SK-N-SH treated with all-trans-retinoic acid at 6 μM for 48 hours (cell line): ENCODE measurements around the gene CFAP61.

Experiments
- ATAC-seq: fragments of 200-7000 bp; cut with Tn5 transposase; 3 replicates; pipeline ENCODE4 v1.9.1; 2020; ENCODE audit warnings: mild to moderate bottlenecking, moderate library complexity
- ARNTL ChIP-seq: fragments of 450-650 bp; formaldehyde crosslinking; IDR thresholded peaks from 2 replicates; pipeline ENCODE4 v1.5.0; 2020; ENCODE audit warnings: low read depth, mild to moderate bottlenecking, moderate library complexity, borderline replicate concordance
- BACH2 ChIP-seq: fragments of 250-450 bp; sonication (Bioruptor Pico); IDR thresholded peaks from 2 replicates; pipeline ENCODE4 v1.9.0; 2021; ENCODE audit warnings: mild to moderate bottlenecking, borderline replicate concordance
- CREB5 ChIP-seq: fragments of 250-450 bp; sonication (Bioruptor Pico); IDR thresholded peaks from 2 replicates; pipeline ENCODE4 v1.5.1; 2020; ENCODE audit warnings: low read depth, mild to moderate bottlenecking, moderate library complexity
- CSDC2 ChIP-seq: fragments of 250-450 bp; sonication (Bioruptor Pico); IDR thresholded peaks from 2 replicates; pipeline ENCODE4 v1.5.0; 2020; ENCODE audit warnings: mild to moderate bottlenecking, moderate library complexity
- CSRNP3 ChIP-seq: fragments of 250-450 bp; sonication (Bioruptor Pico); IDR thresholded peaks from 2 replicates; pipeline ENCODE4 v1.5.1; 2021; ENCODE audit warnings: mild to moderate bottlenecking, moderate library complexity
- ESRRG ChIP-seq: fragments of 250-450 bp; sonication (Bioruptor Pico); IDR thresholded peaks from 2 replicates; pipeline ENCODE4 v1.6.1; 2021; ENCODE audit warnings: mild to moderate bottlenecking
- GLIS3 ChIP-seq: fragments of 250-450 bp; sonication (Bioruptor Pico); IDR thresholded peaks from 2 replicates; pipeline ENCODE4 v1.5.0; 2020; ENCODE audit warnings: mild to moderate bottlenecking, moderate library complexity
- ISL1 ChIP-seq: fragments of 250-450 bp; sonication (Bioruptor Pico); IDR thresholded peaks from 2 replicates; pipeline ENCODE4 v2.1.2; 2022; ENCODE audit warnings: mild to moderate bottlenecking, moderate library complexity
- OSR1 ChIP-seq: fragments of 250-450 bp; sonication (Bioruptor Pico); IDR thresholded peaks from 2 replicates; pipeline ENCODE4 v1.8.0; 2022; ENCODE audit warnings: moderate library complexity, mild to moderate bottlenecking, inconsistent platforms
- PATZ1 ChIP-seq: fragments of 250-450 bp; sonication (Bioruptor Pico); IDR thresholded peaks from 2 replicates; pipeline ENCODE4 v1.8.0; 2020; ENCODE audit warnings: mild to moderate bottlenecking, moderate library complexity, borderline replicate concordance
- POU6F1 ChIP-seq: fragments of 250-450 bp; sonication (Bioruptor Pico); IDR thresholded peaks from 2 replicates; pipeline ENCODE4 v1.8.0; 2021; ENCODE audit warnings: low read depth, mild to moderate bottlenecking, moderate library complexity, borderline replicate concordance
- PPARA ChIP-seq: fragments of 250-450 bp; sonication (Bioruptor Pico); IDR thresholded peaks from 2 replicates; pipeline ENCODE4 v1.5.0; 2020; ENCODE audit warnings: mild to moderate bottlenecking, borderline replicate concordance
- RARB ChIP-seq: fragments of 250-450 bp; sonication (Bioruptor Pico); IDR thresholded peaks from 2 replicates; pipeline ENCODE4 v1.8.0; 2021; ENCODE audit warnings: mild to moderate bottlenecking, moderate library complexity
- SNAI2 ChIP-seq: fragments of 250-450 bp; sonication (Bioruptor Pico); IDR thresholded peaks from 2 replicates; pipeline ENCODE4 v1.5.0; 2020; ENCODE audit warnings: mild to moderate bottlenecking, moderate library complexity
- TCF4 ChIP-seq: fragments of 250-450 bp; sonication (Bioruptor Pico); IDR thresholded peaks from 2 replicates; pipeline ENCODE4 v1.8.0; 2021; ENCODE audit warnings: mild to moderate bottlenecking, moderate library complexity, borderline replicate concordance
- TOX ChIP-seq: fragments of 250-450 bp; sonication (Bioruptor Pico); IDR thresholded peaks from 2 replicates; pipeline ENCODE4 v1.8.0; 2021; ENCODE audit warnings: mild to moderate bottlenecking, moderate library complexity, borderline replicate concordance
- TSHZ2 ChIP-seq: fragments of 250-450 bp; sonication (Bioruptor Pico); IDR thresholded peaks from 2 replicates; pipeline ENCODE4 v1.5.0; 2020; ENCODE audit warnings: mild to moderate bottlenecking, moderate library complexity
- ZC3H10 ChIP-seq: fragments of 250-450 bp; sonication (Bioruptor Pico); IDR thresholded peaks from 2 replicates; pipeline ENCODE4 v1.5.1; 2021; ENCODE audit warnings: mild to moderate bottlenecking, moderate library complexity
- ZFP3 ChIP-seq: fragments of 250-450 bp; sonication (Bioruptor Pico); IDR thresholded peaks from 2 replicates; pipeline ENCODE4 v1.5.0; 2020; ENCODE audit warnings: mild to moderate bottlenecking, moderate library complexity
- ZFP30 ChIP-seq: fragments of 450-650 bp; formaldehyde crosslinking; IDR thresholded peaks from 2 replicates; pipeline ENCODE4 v1.5.0; 2022; ENCODE audit warnings: mild to moderate bottlenecking, moderate library complexity
- ZNF565 ChIP-seq: fragments of 450-650 bp; formaldehyde crosslinking; conservative IDR thresholded peaks from 2 replicates; pipeline ENCODE4 v1.5.0; 2020; ENCODE audit warnings: low read depth, mild to moderate bottlenecking, moderate library complexity
- ZNF70 ChIP-seq: fragments of 450-650 bp; formaldehyde crosslinking; IDR thresholded peaks from 2 replicates; pipeline ENCODE4 v1.5.0; 2020; ENCODE audit warnings: mild to moderate bottlenecking, moderate library complexity
- ZNF8 ChIP-seq: fragments of 450-650 bp; formaldehyde crosslinking; IDR thresholded peaks from 2 replicates; pipeline ENCODE4 v1.5.0; 2020; ENCODE audit warnings: mild to moderate bottlenecking, moderate library complexity

The CFAP61 gene

GRCh38 chr20:20338133-20338730, 285.9 kb downstream of the CFAP61 start:
- no peak for ATAC-seq
- TF ChIP-seq ZNF8 (CRISPR knock-in tag) (no peak), ZNF70 (CRISPR knock-in tag) (no peak), SNAI2 (CRISPR knock-in tag) (no peak), TSHZ2 (CRISPR knock-in tag) (no peak), RARB (CRISPR knock-in tag) (no peak), ZFP30 (CRISPR knock-in tag) (no peak), ZNF565 (no peak), OSR1 (CRISPR knock-in tag) (no peak), TOX (no peak), TCF4 (no peak), ZFP3 (no peak), CSDC2 (CRISPR knock-in tag) (no peak), ESRRG (no peak), PATZ1 (CRISPR knock-in tag) (no peak), CREB5 (CRISPR knock-in tag) (no peak), ISL1 (CRISPR knock-in tag) (no peak), BACH2 (no peak), GLIS3 (CRISPR knock-in tag) (no peak), PPARA (CRISPR knock-in tag) (no peak)

- no peak for ATAC-seq
- no peak for TF ChIP-seq PPARA (CRISPR knock-in tag)
- no peak for TF ChIP-seq TSHZ2 (CRISPR knock-in tag)
- TF ChIP-seq ZFP3: no peak
- TF ChIP-seq PATZ1 (CRISPR knock-in tag): no peak
- TF ChIP-seq OSR1 (CRISPR knock-in tag): no peak
- no peak for TF ChIP-seq SNAI2 (CRISPR knock-in tag)
- no peak for TF ChIP-seq ZFP30 (CRISPR knock-in tag)
- TF ChIP-seq GLIS3 (CRISPR knock-in tag): no peak
- no peak for TF ChIP-seq CSDC2 (CRISPR knock-in tag)
- no peak for TF ChIP-seq POU6F1 (CRISPR knock-in tag)
- no peak for TF ChIP-seq ZNF70 (CRISPR knock-in tag)
- no peak for TF ChIP-seq ISL1 (CRISPR knock-in tag)
- no peak for TF ChIP-seq RARB (CRISPR knock-in tag)
- no peak for TF ChIP-seq CREB5 (CRISPR knock-in tag)
- no peak for TF ChIP-seq TCF4
- TF ChIP-seq ZNF565: no peak
- TF ChIP-seq ARNTL (CRISPR knock-in tag): no peak
- TF ChIP-seq CSRNP3 (CRISPR knock-in tag): no peak
- TF ChIP-seq ZC3H10: no peak
- TF ChIP-seq, all 23 proteins: peak for 0
These were observed 288.1 kb downstream of the CFAP61 start for GRCh38 chr20:20340443-20340842.
